ENCODE results near the gene CD109.

DNA sequence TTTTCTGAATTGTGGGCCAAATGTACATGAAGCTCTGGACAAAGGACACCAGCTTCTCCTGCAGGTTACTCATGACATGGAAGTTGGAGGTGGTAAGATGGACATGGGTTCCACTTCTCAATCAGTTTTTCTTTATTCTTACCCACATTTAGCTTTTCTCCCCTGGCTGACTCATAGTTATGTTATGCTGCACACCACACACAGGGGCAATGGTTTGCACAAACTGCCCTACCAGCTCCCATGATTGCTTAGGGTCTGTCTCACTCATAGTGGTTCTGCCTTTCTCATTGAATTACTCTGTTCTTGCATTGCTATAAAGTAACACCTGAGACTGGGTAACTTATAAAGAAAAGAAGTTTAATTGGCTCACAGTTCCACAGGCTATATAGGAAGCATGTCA, 4.5 kb upstream of the CD109 start:
- TF ChIP-seq, protein P1, sequence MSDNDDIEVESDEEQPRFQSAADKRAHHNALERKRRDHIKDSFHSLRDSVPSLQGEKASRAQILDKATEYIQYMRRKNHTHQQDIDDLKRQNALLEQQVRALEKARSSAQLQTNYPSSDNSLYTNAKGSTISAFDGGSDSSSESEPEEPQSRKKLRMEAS (IDR thresholded peaks at IDR 0.05) = no peak
- TF ChIP-seq FOXM1 (IDR thresholded peaks at IDR 0.05; ENCODE audit: borderline replicate concordance, low read depth) (no peak), CREB1 (IDR thresholded peaks at IDR 0.05; ENCODE audit: low read depth) (no peak), TAF1 (IDR thresholded peaks at IDR 0.05; ENCODE audit: low read depth) (no peak), RAD21 (IDR thresholded peaks at IDR 0.05; ENCODE audit: low read depth) (no peak), EP300 (IDR thresholded peaks at IDR 0.05; ENCODE audit: borderline replicate concordance) (no peak), YY1 (IDR thresholded peaks at IDR 0.05; ENCODE audit: low read depth) (no peak)
- TF ChIP-seq, protein P2, sequence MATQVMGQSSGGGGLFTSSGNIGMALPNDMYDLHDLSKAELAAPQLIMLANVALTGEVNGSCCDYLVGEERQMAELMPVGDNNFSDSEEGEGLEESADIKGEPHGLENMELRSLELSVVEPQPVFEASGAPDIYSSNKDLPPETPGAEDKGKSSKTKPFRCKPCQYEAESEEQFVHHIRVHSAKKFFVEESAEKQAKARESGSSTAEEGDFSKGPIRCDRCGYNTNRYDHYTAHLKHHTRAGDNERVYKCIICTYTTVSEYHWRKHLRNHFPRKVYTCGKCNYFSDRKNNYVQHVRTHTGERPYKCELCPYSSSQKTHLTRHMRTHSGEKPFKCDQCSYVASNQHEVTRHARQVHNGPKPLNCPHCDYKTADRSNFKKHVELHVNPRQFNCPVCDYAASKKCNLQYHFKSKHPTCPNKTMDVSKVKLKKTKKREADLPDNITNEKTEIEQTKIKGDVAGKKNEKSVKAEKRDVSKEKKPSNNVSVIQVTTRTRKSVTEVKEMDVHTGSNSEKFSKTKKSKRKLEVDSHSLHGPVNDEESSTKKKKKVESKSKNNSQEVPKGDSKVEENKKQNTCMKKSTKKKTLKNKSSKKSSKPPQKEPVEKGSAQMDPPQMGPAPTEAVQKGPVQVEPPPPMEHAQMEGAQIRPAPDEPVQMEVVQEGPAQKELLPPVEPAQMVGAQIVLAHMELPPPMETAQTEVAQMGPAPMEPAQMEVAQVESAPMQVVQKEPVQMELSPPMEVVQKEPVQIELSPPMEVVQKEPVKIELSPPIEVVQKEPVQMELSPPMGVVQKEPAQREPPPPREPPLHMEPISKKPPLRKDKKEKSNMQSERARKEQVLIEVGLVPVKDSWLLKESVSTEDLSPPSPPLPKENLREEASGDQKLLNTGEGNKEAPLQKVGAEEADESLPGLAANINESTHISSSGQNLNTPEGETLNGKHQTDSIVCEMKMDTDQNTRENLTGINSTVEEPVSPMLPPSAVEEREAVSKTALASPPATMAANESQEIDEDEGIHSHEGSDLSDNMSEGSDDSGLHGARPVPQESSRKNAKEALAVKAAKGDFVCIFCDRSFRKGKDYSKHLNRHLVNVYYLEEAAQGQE (IDR thresholded peaks at IDR 0.05; ENCODE audit: low read depth) = no peak
- TF ChIP-seq, protein P3, sequence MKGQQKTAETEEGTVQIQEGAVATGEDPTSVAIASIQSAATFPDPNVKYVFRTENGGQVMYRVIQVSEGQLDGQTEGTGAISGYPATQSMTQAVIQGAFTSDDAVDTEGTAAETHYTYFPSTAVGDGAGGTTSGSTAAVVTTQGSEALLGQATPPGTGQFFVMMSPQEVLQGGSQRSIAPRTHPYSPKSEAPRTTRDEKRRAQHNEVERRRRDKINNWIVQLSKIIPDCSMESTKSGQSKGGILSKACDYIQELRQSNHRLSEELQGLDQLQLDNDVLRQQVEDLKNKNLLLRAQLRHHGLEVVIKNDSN (IDR thresholded peaks at IDR 0.05) = no peak

All from Ishikawa (cell line).